ENCODE results near the gene MRPS18A.

DNA sequence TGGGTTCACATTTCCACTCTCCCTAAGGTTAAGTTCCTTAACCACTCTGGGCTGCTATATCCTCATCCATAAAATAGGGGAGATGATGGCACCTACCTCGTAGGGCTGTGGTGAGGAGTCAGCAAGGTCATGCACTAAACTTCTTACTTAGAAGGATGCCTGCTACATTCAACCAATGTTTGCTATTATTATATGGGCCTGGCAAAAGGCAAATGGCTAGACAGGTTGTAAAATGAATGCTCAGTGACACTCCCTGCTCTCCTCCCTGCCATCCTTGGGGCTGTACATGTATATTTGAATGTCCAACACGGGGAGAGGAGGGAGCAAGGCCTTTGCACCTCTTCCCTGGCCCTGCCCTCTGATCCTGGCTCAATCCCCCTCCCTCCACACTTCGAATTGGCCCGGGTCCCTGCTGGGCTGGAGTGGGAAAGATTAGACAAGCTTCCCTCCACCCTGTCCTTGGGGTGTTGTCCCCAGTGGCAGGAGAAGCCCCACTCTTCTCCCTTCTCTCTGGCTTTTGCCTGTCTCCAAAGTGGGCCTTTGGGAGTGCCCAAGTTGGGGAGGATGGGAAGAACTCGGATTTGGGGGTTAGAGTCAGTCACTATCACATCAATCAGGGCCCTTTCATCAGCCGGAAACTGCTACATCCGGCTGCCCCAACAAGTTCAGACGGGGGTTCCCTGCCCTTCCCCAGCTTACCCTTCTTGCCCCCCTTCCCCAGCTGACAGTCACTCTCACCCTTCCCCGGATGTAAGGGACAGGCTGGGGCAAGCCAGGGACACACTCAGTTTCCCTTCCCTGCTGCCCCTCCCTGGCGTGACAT, 46.1 kb upstream of the MRPS18A start:
- TF ChIP-seq CTCF (IDR thresholded peaks at IDR 0.05; ENCODE audit: low read depth, low read length) (no peak), POLR2A (IDR thresholded peaks at IDR 0.05; ENCODE audit: extremely low read depth, insufficient read length) (no peak), MAX (IDR thresholded peaks at IDR 0.05; ENCODE audit: low read depth, low read length) (no peak), MYC (IDR thresholded peaks at IDR 0.05; ENCODE audit: low read depth, low read length) (no peak)
